Left ventricle myocardium inferior (tissue), 1 donor: ENCODE data around the gene BORCS8. TPM values are rescaled to one million over a fixed set of nuclear protein-coding genes. Genes with fewer than 3 reads are reported as not detected.

ENCODE experiments used
- DNase-seq: peaks from one replicate; pipeline ENCODE4 v3.0.0-alpha.2; 2020
- H3K27ac ChIP-seq: fragments of 200-600 bp; replicated peaks from 2 replicates; pipeline ENCODE4 v1.8.0; 2021
- H3K27me3 ChIP-seq: fragments of 200-600 bp; 2 replicates; pipeline ENCODE4 v1.8.0; 2021; ENCODE audit warnings: low read depth
- H3K36me3 ChIP-seq: fragments of 200-600 bp; 2 replicates; pipeline ENCODE4 v1.8.0; 2021
- H3K4me1 ChIP-seq: fragments of 200-600 bp; 2 replicates; pipeline ENCODE4 v1.8.0; 2021
- H3K4me3 ChIP-seq: fragments of 200-600 bp; 2 replicates; pipeline ENCODE4 v1.8.0; 2021; ENCODE audit warnings: mild to moderate bottlenecking, moderate library complexity
- H3K9me3 ChIP-seq: fragments of 200-600 bp; replicated peaks from 2 replicates; pipeline ENCODE4 v1.8.0; 2021
- intact Hi-C: fragments of 100-400 bp; cut with micrococcal nuclease; formaldehyde crosslinking; loops from one replicate; pipeline ENCODE4 v1.11.0; 2022
- total RNA-seq: library from RNA; stranded (reverse); fragmentation: NEBNext Ultra II Directional; extraction: Animal tissue kit (Norgen Biotek cat#: 25700); gene quantifications from one replicate; pipeline ENCODE4 v1.2.1, GENCODE V29; 2021
- TF ChIP-seq, protein P1 (sequence below): fragments of 200-600 bp; IDR thresholded peaks from 2 replicates; pipeline ENCODE4 v1.8.0; 2021; ENCODE audit warnings: antibody characterized with exemption, mild to moderate bottlenecking, borderline replicate concordance
- donor health status: DM: no; HTN: yes; CAD: no; lungs with severe emphysema.

Gene BORCS8
- total RNA-seq, 1 donor from 2014 or later = 20.2 TPM

GRCh38 chr19:19159534-19159933, 32.4 kb downstream of the BORCS8 start:
- Histone ChIP-seq H3K27ac (no peak overlapping the region), H3K4me1 (no peaks in the 10 kb centered on the region), H3K4me3 (no peak overlapping the region), H3K36me3 (peaks cover 9% of the 10 kb centered on the region), H3K9me3 (peaks cover 7% of the 10 kb centered on the region), H3K27me3 (peaks cover 10% of the 10 kb centered on the region)
- TF ChIP-seq, protein P1, sequence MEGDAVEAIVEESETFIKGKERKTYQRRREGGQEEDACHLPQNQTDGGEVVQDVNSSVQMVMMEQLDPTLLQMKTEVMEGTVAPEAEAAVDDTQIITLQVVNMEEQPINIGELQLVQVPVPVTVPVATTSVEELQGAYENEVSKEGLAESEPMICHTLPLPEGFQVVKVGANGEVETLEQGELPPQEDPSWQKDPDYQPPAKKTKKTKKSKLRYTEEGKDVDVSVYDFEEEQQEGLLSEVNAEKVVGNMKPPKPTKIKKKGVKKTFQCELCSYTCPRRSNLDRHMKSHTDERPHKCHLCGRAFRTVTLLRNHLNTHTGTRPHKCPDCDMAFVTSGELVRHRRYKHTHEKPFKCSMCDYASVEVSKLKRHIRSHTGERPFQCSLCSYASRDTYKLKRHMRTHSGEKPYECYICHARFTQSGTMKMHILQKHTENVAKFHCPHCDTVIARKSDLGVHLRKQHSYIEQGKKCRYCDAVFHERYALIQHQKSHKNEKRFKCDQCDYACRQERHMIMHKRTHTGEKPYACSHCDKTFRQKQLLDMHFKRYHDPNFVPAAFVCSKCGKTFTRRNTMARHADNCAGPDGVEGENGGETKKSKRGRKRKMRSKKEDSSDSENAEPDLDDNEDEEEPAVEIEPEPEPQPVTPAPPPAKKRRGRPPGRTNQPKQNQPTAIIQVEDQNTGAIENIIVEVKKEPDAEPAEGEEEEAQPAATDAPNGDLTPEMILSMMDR = no peak
- DNase-seq = no peak
- intact Hi-C loops = no loop called here

- no peak overlapping the region for H3K27ac ChIP-seq
Measured at GRCh38 chr19:19157808-19158207, 34.1 kb downstream of the BORCS8 start.

DNA sequence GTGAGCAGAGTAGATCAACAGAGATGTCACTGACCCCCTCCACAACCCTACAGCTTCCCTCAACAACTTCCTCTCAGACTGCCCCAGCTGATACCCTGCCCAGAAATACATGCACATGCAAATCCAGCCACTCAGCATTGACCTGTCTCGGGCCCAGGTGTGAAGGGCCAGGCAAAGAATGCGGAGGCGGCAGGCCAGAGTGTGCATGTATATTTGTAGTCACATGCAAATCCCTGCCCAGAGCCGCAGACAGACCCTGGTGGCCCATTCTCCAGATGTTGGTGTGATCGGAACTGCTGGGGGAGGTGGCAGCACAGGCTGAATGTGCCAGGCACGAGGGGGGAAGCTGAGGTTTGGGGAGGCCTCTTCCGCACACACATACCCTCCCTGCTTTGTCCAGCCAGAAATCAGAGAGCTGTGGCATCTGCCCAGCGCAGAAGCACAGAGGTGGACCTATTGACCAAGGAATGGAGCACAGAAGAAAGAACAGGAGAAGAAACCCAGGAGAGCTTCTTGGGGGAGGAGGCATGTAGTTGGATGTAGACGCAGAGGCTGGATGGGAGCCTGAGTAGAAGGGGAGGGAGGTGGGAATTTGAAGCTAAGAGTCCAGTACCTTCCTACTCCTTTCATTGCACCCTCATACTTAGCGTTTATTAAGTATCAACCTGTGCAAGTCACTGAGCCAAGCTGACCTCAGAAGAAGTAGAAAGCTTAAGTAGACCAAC, 36.3 kb downstream of the BORCS8 start:
- Histone ChIP-seq H3K27me3 (peaks cover 10% of the 10 kb centered on the region), H3K9me3 (peaks cover 7% of the 10 kb centered on the region), H3K36me3 (peaks cover 9% of the 10 kb centered on the region), H3K27ac (no peak overlapping the region), H3K4me3 (no peak overlapping the region), H3K4me1 (no peaks in the 10 kb centered on the region)
- intact Hi-C loops = no loop called here
- TF ChIP-seq, protein P1 = no peak
- DNase-seq = no peak

More at GRCh38 chr19:19157808-19158207, 34.1 kb downstream of the BORCS8 start:
- Histone ChIP-seq H3K4me3 (no peak overlapping the region), H3K4me1 (no peaks in the 10 kb centered on the region), H3K27me3 (peaks cover 10% of the 10 kb centered on the region), H3K9me3 (peaks cover 7% of the 10 kb centered on the region), H3K36me3 (peaks cover 9% of the 10 kb centered on the region)
- TF ChIP-seq, protein P1 = no peak
- intact Hi-C loops = no loop called here
- no peak for DNase-seq

GRCh38 chr19:19154768-19155494, 37.0 kb downstream of the BORCS8 start:
- no peaks in the 10 kb centered on the region for H3K4me1 ChIP-seq
- TF ChIP-seq, protein P1 = no peak
- no peak overlapping the region for H3K4me3 ChIP-seq
- intact Hi-C loops = no loop called here
- H3K27ac ChIP-seq = no peak overlapping the region
- H3K9me3 ChIP-seq = peaks cover 7% of the 10 kb centered on the region
- H3K36me3 ChIP-seq = peaks cover 9% of the 10 kb centered on the region
- no peak for DNase-seq
- H3K27me3 ChIP-seq = peaks cover 7% of the 10 kb centered on the region

GRCh38 chr19:19152668-19153384, 39.1 kb downstream of the BORCS8 start:
- no peak overlapping the region for H3K4me3 ChIP-seq
- intact Hi-C loops = no loop called here
- no peak for DNase-seq

More at GRCh38 chr19:19152668-19153384, 39.1 kb downstream of the BORCS8 start:
- H3K9me3 ChIP-seq = peaks cover 7% of the 10 kb centered on the region
- peaks cover 24% of the 10 kb centered on the region for H3K36me3 ChIP-seq
- peak overlapping the region; percentile 30 for H3K27ac ChIP-seq
- H3K4me1 ChIP-seq = no peaks in the 10 kb centered on the region
- no peaks in the 10 kb centered on the region for H3K27me3 ChIP-seq
- TF ChIP-seq, protein P1 = no peak
